ENCODE results near the gene DPM3.

GRCh38 chr1:155121249-155121648 is 19.1 kb downstream of the DPM3 start:
- TF ChIP-seq CTCF (IDR thresholded peaks at IDR 0.05) (no peak), POLR2A (IDR thresholded peaks at IDR 0.05) (no peak)
